GM18861 (cell line): ENCODE measurements around the gene S100A16.
A peak's percentile ranks its signal among the peaks of the same experiment; 100 is the strongest.
"Not testable (repeated sequence)": the region's sequence is repeated elsewhere in the genome, so short reads cannot be mapped to it uniquely, and the experiment has no call there.

Source experiments
- ATAC-seq: cut with Tn5 transposase; IDR thresholded peaks from one replicate; pipeline ENCODE4 v1.9.1; 2021; ENCODE audit not compliant: unreplicated experiment

The S100A16 gene

DNA sequence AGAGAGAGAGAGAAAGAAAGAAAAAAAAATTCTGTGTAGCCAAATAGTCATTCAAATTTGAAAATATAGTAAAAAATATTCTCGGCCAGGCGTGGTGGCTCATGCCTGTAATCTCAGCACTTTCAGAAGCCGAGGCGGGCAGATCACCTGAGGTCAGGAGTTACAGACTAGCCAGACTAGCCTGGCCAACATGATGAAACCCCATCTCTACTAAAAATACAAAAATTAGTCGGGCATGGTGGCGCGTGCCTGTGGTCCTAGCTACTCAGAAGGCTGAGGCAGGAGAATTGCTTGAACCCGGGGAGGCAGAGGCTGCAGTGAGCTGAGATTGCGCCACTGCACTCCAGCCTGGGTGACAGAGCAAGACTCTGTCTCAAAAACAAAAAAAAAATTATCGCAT, 24.9 kb downstream of the S100A16 start:
- ATAC-seq: not testable (repeated sequence)

DNA sequence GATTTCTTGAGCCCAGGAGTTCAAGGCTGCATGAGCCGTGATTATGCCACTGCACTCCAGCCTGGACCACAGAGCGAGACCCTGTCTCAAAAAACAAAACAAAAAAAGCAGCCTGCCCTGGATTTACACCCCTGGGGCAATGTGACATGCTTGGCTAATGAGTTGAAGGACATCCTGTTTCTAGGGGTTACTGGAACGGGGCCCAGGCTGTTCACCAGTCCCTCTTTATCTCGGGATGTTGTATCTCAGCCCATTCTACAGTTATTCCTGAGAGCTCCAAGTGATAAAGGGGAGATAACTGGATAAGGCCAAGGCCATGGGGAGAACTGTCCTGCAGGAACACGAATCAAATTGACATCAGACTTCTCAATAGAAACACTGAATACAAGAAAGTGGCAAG, 25.6 kb downstream of the S100A16 start:
- ATAC-seq: no peak

DNA sequence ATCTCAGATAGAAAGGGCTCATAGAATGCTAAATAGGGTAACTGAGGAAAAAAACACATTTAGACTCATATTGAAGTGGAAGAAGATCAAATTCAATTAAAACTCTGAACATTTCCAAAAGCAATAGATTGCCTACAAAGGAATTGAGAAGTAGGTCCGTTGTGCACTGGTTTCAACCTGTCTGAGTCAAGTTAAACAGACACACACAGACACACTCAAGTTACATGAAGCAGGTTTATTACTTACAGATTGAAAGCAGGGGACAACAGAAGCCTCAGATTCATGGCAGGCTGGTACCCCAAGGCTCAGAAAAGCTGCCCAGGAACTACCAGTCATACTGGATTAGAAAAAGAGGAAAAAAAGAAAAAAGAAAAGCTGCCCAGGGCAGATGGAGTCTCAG, 26.6 kb downstream of the S100A16 start:
- ATAC-seq: no peak

DNA sequence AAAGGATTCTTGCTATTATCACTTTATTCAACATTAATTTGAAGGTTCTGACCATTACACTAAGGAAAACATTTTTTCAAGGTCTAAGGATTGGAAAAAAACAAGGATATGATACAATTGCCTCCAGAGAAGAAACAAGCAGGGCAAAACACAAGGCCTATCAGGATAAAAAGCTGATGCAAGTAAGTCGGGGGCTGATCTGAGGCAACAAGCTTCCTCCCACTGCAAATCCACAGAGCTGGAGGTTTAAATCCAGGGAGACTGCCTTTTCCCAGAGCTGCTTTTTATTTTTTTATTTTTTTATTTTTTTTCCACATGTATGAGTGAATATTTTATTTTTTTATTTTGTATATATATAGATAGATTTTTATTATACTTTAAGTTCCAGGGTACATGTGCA, 27.9 kb downstream of the S100A16 start:
- no peak for ATAC-seq

DNA sequence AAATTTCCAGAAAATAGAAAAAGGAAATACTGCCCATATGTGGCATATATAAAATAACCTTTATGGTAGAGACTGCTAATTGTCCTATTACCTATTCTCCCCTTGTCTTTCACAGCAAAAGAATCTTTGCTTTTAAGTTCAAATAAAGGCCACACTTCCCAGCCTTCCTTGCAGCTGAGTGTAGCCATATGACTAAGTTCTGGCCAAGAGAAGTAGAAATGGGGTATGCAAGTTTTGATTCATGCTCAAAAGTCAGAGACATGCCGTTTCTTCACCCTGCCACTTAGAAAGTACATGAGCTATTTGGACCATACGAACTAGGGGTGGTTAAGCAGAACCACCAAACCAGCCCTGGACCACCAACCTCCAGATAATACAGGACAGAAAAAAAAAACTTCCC, 29.0 kb downstream of the S100A16 start:
- ATAC-seq: no peak

DNA sequence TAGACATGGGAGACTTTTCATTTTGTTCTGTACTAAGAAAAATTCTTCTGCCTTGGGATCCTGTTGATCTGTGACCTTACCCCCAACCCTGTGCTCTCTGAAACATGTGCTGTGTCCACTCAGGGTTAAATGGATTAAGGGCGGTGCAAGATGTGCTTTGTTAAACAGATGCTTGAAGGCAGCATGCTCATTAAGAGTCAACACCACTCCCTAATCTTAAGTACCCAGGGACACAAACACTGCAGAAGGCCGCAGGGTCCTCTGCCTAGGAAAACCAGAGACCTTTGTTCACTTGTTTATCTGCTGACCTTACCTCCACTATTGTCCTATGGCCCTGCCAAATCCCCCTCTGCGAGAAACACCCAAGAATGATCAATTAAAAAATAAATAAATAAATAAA, 29.4 kb downstream of the S100A16 start:
- not testable (repeated sequence) for ATAC-seq

DNA sequence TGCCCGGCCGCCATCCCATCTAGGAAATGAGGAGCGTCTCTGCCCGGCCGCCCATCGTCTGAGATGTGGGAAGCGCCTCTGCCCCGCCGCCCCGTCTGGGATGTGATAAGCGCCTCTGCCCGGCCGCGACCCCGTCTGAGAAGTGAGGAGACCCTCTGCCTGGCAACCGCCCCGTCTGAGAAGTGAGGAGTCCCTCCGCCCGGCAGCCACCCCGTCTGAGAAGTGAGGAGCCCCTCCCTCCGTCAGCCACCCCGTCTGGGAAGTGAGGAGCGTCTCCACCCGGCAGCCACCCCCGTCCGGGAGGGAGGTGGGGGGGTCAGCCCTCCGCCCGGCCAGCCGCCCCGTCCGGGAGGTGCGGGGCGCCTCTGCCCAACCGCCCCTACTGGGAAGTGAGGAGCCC, 30.1 kb downstream of the S100A16 start:
- ATAC-seq: not testable (repeated sequence)

DNA sequence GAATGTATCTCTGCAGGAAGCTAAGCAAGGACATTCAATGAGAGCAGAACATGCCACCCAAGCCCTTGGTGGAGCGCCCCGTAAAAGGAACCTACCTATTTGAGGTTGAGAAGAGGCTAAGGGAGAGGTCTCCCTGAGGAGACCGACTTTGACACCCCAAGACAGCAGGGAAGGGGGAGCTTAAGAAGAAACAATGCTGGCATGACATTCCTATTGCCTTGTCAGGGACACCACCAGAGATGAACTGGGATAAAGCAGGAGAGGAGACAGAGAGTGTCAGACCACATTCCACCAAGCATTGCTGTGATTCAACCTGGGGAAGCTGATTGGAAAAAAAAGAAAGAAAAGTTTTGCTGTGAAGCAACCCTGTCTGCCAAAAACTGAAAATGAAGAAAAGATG, 34.0 kb downstream of the S100A16 start:
- no peak for ATAC-seq

DNA sequence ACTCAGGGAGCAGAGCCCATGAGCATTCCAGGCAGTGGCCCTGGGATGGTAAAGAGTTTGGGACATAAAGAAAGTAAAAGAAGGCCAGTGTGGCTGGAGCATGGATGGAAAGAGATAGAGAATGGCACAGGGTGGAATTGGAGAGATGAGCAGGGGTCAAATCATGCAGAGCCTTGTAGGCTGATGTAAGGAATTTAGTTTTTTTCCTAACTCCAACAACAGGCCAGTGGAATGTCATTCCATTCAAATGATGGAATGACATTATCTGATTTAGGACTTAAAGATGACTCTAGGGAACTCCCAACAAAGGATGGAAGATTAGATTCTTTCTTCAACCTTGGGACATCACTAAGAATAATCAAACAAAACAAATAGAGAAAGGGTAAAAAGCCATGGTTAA, 34.4 kb downstream of the S100A16 start:
- ATAC-seq: no peak

DNA sequence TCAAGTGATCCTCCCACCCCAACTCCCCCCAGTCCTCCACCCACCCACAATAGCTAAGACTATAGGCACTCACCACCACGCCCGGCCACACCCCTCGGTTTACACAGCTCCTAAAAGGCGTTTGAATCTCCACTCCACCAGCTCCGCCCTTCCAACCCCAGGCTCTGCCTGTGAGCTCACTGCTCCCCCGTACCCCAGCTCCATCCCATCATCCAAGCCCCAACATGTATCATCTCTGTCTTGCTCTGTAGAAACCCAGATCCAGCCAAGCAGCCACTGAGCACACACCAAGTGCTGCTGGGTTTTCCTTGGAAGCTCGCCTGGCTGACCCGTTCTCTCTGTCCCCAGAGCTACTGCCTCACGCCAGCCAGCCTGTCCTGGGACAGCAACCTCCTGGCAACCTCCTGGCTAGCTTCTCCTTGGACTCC, 35.3 kb downstream of the S100A16 start:
- ATAC-seq: no peak

DNA sequence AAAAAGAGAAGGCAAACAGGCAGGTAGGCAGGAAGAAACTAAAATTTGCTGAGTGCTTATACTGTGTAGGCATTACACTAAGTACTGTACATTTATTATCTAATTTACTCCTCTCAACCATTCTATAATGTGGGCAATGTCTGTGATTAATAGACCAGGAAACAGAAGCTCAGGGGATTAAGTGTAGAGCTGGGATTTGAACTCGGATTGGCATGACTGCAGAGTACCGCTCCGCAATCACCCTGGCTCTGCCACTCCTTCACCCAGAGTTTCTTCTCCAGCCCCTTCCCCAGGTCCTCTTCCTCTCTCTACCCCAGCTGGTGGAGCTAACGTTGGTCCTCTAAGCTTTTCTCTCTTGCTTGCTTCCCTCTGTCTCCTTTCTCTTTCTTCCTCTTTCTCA, 35.8 kb downstream of the S100A16 start:
- ATAC-seq: no peak

DNA sequence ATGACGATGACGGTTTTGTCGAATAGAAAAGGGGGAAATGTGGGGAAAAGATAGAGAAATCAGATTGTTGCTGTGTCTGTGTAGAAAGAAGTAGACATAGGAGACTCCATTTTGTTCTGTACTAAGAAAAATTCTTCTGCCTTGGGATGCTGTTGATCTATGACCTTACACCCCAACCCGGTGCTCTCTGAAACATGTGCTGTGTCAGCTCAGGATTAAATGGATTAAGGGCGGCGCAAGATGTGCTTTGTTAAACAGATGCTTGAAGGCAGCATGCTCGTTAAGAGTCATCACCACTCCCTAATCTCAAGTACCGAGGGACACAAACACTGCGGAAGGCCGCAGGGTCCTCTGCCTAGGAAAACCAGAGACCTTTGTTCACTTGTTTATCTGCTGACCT, 37.4 kb downstream of the S100A16 start:
- ATAC-seq: not testable (repeated sequence)

DNA sequence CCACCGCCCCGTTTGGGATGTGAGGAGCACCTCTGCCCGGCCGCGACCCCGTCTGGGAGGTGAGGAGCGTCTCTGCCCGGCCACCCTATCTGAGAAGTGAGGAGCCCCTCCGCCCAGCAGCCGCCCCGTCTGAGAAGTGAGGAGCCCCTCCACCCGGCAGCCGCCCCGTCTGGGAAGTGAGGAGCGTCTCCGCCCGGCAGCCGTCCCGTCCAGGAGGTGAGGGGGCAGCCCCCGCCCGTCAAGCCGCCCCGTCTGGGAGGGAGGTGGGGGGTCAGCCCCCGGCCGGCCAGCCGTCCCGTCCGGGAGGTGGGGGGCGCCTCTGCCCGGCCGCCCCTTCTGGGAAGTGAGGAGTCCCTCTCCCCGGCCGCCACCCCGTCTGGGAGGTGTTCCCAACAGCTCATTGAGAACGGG, 37.9 kb downstream of the S100A16 start:
- not testable (repeated sequence) for ATAC-seq

DNA sequence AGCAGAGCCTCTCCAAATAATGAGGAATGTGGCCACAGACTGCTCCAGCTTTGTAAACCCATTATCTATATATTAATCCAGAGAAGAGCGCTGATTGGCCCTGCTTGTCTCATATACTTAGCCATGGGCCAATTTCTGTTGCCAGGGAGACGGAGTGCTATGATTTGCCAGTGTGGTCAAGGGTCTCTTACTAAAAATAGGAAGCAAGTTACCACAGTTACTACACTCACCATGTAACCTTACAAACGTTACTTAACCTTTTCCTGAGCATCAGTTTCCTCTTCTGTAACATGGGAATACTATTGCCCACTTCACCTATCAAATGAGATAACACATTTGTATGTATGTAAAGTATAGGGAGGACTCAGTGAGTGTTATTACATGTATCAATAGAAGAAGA, 39.6 kb downstream of the S100A16 start:
- no peak for ATAC-seq

DNA sequence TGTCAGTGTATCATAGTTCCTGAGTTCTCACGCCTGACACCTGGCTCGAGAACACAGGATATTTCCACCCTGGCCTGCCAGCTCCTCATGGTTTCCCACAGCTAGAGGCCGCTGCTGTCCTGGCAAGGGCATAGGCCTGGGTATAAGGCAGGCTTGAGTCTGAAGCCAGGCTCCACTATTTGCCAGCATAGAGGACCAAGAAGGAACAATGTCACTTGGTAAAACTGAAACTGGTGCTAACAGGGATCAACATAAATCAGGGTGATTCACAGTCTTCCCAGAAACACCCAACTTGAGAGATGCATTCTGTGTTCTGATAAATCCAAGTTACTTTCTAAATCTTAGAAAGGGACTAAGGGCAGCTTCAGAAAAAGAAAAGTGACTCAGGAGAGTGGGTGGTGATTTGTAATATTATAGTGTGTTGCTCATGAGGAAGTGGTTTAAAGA, 40.3 kb downstream of the S100A16 start:
- peak; percentile 64 for ATAC-seq

DNA sequence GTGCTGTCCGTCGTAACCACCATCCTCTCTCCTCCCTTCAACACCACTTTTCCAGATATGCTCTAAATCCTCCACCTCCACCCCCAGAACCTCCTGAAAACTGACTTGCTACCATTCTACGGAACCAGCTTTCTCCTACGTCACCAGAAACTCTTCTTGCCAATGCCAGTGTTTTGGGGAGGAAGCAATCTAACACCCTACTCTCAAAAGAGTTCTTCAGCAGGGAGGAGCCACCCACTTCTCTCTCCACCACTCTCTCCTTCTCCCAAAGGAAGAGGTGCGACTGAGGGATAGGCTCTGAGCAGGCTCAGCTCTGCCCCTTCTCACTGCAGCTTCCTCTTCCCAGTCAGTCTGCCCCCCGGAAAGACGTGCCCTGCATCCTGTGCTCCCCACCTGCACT, 41.2 kb downstream of the S100A16 start:
- ATAC-seq: no peak

DNA sequence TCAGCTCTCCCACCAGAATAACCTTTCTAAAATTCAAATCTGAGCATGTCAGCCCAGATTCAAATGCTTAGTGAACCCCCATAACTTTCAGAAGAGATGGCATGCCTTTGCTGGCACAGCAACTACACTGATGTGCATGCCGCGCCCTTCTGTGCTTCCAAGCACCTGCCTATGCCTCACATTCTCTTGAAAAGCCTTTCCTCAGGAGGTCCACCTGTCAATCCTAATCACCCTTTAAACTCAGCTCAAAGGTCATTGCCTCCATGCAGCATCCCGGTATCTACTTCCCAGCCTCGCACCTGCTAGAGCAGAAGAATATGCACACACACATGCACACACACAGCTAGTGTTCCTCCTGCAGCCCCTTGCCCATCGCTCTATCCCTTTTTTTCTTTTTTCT, 42.1 kb downstream of the S100A16 start:
- no peak for ATAC-seq

DNA sequence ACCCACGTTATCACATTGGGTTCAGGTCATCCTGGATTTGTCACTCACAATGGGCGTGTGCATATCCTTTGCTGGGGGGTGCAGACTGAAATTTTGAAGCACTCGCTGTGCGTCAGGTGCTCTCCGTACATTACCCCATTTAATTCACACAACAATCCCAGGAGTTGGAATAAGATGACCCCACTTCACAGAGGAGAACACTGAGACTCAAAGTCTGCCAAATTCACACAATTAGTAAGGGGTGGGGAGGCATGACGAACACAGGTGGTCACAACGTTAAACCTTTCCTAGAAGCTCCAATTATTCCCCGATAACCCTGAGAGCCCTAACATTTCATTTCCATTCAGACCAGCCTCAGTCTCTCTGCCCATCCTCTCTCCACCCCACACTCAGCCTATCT, 43.5 kb downstream of the S100A16 start:
- no peak for ATAC-seq

DNA sequence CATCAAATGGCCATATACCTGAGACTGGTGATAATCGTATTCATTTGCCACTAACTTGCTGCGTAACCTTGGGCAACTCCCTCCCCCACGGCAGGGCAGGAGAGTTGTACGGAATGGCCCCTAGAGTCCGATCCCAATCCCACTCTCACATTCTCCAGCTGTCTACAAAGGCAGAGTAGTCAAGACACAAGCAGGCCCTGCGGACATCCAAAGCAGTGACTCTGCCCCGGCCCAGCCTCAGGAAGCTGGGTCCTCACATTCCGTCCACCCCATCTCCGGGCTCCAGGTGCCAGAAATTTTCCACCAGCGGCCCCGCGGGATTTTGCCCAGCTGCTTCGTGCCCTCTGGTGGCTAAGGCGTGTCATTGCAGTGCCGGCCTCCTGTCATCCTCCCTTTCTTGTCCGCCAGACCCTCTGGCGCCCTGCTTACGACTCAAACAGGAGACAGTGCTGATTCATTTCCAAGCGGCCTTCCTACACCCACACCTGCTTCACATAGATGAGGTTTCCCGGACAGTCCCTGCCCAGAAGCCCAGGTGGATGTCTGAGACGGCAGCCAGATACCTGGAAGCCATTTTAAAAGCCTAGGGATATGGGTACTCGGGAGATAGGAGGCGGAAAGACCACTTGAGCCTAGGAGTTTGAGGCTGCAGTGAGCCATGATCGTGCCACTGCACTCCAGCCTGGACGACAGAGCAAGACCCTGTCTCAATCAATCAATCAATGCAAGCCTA, 44.4 kb downstream of the S100A16 start:
- ATAC-seq: no peak

DNA sequence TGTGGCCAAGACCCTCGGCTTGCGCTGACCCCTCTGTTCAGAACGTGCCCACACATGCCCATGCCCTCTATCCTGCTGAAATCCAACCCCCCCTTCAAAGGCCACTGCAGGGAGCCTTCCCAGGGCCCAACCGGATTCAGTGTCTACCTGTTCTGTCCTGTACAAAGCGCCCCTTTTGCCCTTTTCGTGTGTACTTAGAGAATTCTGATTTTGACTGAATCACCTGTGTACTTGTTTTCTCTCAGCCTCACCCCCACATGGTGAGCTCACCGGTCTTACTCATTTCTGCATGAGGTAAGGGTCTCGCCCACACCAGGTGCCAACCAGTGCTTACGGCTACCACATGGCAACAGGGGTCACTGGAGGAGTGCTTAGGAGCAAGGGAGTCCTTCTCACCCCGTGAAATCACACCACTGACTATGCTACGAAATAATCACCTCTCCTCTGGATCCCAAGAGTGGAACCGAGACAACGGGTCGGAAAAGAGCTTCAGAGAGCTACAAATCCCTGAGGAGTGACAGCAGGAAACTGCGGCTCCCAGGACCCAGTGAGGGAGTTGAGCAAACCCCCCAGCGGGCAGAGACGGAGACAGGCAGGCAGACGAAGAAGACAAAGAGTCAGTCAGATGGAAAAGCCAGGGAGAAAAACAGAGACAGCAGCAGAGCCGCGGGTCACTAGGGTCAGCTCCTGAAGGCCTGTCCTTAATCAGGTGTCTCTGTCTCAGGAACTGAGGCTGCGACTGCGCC, 45.1 kb downstream of the S100A16 start:
- ATAC-seq: no peak

DNA sequence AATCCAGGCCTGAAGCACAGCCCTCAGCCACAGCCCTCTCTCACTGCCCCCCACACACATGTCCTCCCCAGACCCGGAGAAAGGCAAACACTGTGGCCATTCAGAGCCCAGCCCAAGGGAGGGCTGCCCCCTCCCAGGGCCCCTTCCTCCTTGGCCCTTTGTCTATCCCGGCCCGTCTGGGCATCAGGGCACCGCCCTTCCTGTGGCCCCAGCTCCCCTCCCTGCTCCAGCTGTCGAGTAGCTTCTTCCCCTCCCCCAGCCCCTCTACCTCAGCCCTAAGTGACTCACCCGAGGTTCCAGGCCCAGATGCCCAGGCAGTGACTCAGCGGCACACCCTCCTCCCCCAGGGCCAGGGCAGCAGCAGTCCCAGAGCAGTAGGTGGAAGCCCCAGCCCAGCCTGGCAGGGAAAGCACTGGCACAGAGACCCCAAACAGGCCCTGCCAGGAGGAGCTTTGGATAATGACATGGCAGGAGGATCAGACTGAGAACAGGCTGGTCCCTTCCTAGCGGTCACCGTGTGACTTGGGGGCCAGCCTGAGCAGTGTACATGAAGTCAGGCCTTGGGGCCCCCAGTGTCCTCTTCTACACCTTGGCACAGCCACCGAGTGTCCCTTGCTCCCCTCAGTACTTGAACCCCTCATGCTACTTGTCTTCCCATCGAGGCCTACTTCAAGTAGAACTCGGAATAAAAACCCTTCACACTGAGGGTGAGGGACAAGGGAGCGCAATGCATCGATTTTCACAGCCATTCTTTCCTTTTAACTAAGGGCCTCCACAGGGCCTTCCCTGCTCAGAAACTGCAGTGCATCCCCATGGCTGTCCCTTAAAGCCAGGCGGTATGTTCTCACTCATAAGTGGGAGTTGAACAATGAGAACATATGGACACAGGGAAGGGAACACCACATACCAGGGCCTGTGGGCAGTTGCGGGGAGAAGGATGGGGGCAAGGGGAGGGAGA, 46.2 kb downstream of the S100A16 start:
- no peak for ATAC-seq
